Hepatocyte (in vitro differentiated cells): ENCODE data around the gene CHN1.

ENCODE experiments used
- CTCF ChIP-seq: fragments of 200-600 bp; sonication (generic); IDR thresholded peaks from 2 replicates; pipeline ENCODE4 v1.5.1; 2016; ENCODE audit warnings: antibody characterized with exemption, mild to moderate bottlenecking; ENCODE audit not compliant: poor library complexity
- EZH2phosphoT487 ChIP-seq: fragments of 200-600 bp; sonication (generic); IDR thresholded peaks from one replicate; pipeline ENCODE4 v1.6.1; 2018; ENCODE audit warnings: antibody characterized with exemption, mild to moderate bottlenecking, low read depth, moderate library complexity; ENCODE audit not compliant: unreplicated experiment, severe bottlenecking

GRCh38 chr2:174964404-174964803 lies 40.8 kb downstream of the CHN1 start:
- no peak for TF ChIP-seq CTCF
- TF ChIP-seq EZH2phosphoT487 = no peak
